HEK293 (cell line): ENCODE measurements around the gene PTPN9.

ENCODE experiments used
- CTCF ChIA-PET: fragments of 350-600 bp; formaldehyde crosslinking; extraction: SDS; loops from one replicate; lab custom pipeline; 2021; ENCODE audit warnings: antibody characterized with exemption; lab: Yijun Ruan, JAX
- POLR2A ChIA-PET: fragments of 300-600 bp; formaldehyde crosslinking; extraction: SDS; loops from one replicate; lab custom pipeline; 2020; ENCODE audit warnings: antibody characterized with exemption, inconsistent platforms; lab: Yijun Ruan, JAX
- H3K27ac ChIP-seq: fragments of 200-500 bp; sonication (Bioruptor generic); 2 replicates; pipeline ENCODE4 v1.5.1; 2014; ENCODE audit warnings: low read depth, low read length, control low read depth, inconsistent platforms; ENCODE audit errors: extremely low read depth
- H3K36me3 ChIP-seq, 2 experiments: fragments of 200-500 bp in 1 of 2; sonication (Bioruptor generic) in 1 of 2; 1 replicate in 1 of 2; 2 replicates in 1 of 2; pipeline ENCODE4 v1.5.1; 2014 to 2017; ENCODE audit warnings: inconsistent platforms in 2 of 2, low read length in 2 of 2; ENCODE audit not compliant: control insufficient read depth in 2 of 2, insufficient read depth in 1 of 2
- H3K4me1 ChIP-seq: fragments of 200-500 bp; sonication (Bioruptor generic); 2 replicates; pipeline ENCODE4 v1.5.1; 2014; ENCODE audit warnings: mild to moderate bottlenecking, low read length, inconsistent platforms; ENCODE audit not compliant: control insufficient read depth, insufficient read depth
- H3K4me3 ChIP-seq: 2 replicates; pipeline ENCODE4 v1.5.1; 2011; ENCODE audit warnings: low read depth, mild to moderate bottlenecking, control low read depth, low read length, moderate library complexity
- H3K9me3 ChIP-seq: fragments of 200-500 bp; sonication (Bioruptor generic); 2 replicates; pipeline ENCODE4 v1.5.1; 2014; ENCODE audit warnings: low read depth, low read length, inconsistent platforms; ENCODE audit not compliant: control insufficient read depth, insufficient read depth
- EGR2 ChIP-seq: fragments of 450-650 bp; formaldehyde crosslinking; IDR thresholded peaks from 2 replicates; pipeline ENCODE4 v1.5.1; 2016; ENCODE audit warnings: low read depth, missing biosample characterization, missing genetic modification characterization
- KLF7 ChIP-seq: fragments of 450-650 bp; formaldehyde crosslinking; IDR thresholded peaks from 2 replicates; pipeline ENCODE4 v1.5.1; 2016; ENCODE audit warnings: missing biosample characterization, missing genetic modification characterization, borderline replicate concordance
- KLF8 ChIP-seq: fragments of 450-650 bp; formaldehyde crosslinking; IDR thresholded peaks from 2 replicates; pipeline ENCODE4 v1.5.1; 2016; ENCODE audit warnings: missing biosample characterization, missing genetic modification characterization
- MYNN ChIP-seq: fragments of 450-650 bp; formaldehyde crosslinking; IDR thresholded peaks from 2 replicates; pipeline ENCODE4 v1.5.1; 2016; ENCODE audit warnings: missing biosample characterization, missing genetic modification characterization, borderline replicate concordance
- RBAK ChIP-seq: fragments of 450-650 bp; formaldehyde crosslinking; IDR thresholded peaks from 2 replicates; pipeline ENCODE4 v1.5.1; 2016; ENCODE audit warnings: missing biosample characterization, missing genetic modification characterization
- YY1 ChIP-seq: fragments of 450-650 bp; formaldehyde crosslinking; IDR thresholded peaks from 2 replicates; pipeline ENCODE4 v1.5.1; 2018; ENCODE audit warnings: missing biosample characterization, missing genetic modification characterization
- ZNF146 ChIP-seq: fragments of 450-650 bp; formaldehyde crosslinking; IDR thresholded peaks from 2 replicates; pipeline ENCODE4 v1.5.1; 2016; ENCODE audit warnings: missing biosample characterization, missing genetic modification characterization
- ZNF16 ChIP-seq: fragments of 450-650 bp; formaldehyde crosslinking; IDR thresholded peaks from 2 replicates; pipeline ENCODE4 v1.5.1; 2016; ENCODE audit warnings: low read depth, missing biosample characterization, missing genetic modification characterization
- ZNF23 ChIP-seq: fragments of 450-650 bp; formaldehyde crosslinking; IDR thresholded peaks from 2 replicates; pipeline ENCODE4 v1.5.1; 2016; ENCODE audit warnings: missing biosample characterization, missing genetic modification characterization, borderline replicate concordance
- ZNF239 ChIP-seq: fragments of 450-650 bp; formaldehyde crosslinking; IDR thresholded peaks from 2 replicates; pipeline ENCODE4 v1.5.1; 2016; ENCODE audit warnings: missing biosample characterization, missing genetic modification characterization
- ZNF24 ChIP-seq: fragments of 450-650 bp; formaldehyde crosslinking; IDR thresholded peaks from 2 replicates; pipeline ENCODE4 v1.5.1; 2016; ENCODE audit warnings: missing biosample characterization, missing genetic modification characterization
- ZNF248 ChIP-seq: fragments of 450-650 bp; formaldehyde crosslinking; IDR thresholded peaks from 2 replicates; pipeline ENCODE4 v1.5.1; 2017; ENCODE audit warnings: missing biosample characterization, missing genetic modification characterization
- ZNF426 ChIP-seq: fragments of 450-650 bp; formaldehyde crosslinking; IDR thresholded peaks from 2 replicates; pipeline ENCODE4 v1.5.1; 2017; ENCODE audit warnings: missing biosample characterization, missing genetic modification characterization, mild to moderate bottlenecking, inconsistent platforms, moderate library complexity
- ZNF501 ChIP-seq: fragments of 450-650 bp; formaldehyde crosslinking; IDR thresholded peaks from 2 replicates; pipeline ENCODE4 v1.5.1; 2016; ENCODE audit warnings: missing biosample characterization, missing genetic modification characterization
- ZNF658 ChIP-seq: fragments of 450-650 bp; formaldehyde crosslinking; IDR thresholded peaks from 2 replicates; pipeline ENCODE4; 2016; ENCODE audit warnings: missing biosample characterization, missing genetic modification characterization
- ZNF785 ChIP-seq: fragments of 450-650 bp; formaldehyde crosslinking; IDR thresholded peaks from 2 replicates; pipeline ENCODE4 v1.5.1; 2016; ENCODE audit warnings: missing biosample characterization, missing genetic modification characterization
- TF ChIP-seq, protein P1 (sequence below): IDR thresholded peaks from 2 replicates; pipeline ENCODE4 v1.6.1; 2011; ENCODE audit warnings: mild to moderate bottlenecking, low read depth, low read length, borderline replicate concordance
- TF ChIP-seq, protein P2 (sequence below): fragments of 450-650 bp; formaldehyde crosslinking; IDR thresholded peaks from 2 replicates; pipeline ENCODE4 v1.5.1; 2016; ENCODE audit warnings: missing biosample characterization, missing genetic modification characterization
- TF ChIP-seq, protein P3 (sequence below): fragments of 450-650 bp; formaldehyde crosslinking; conservative IDR thresholded peaks from 2 replicates; pipeline ENCODE4 v1.5.1; 2016; ENCODE audit warnings: low read depth, missing biosample characterization, missing genetic modification characterization
- TF ChIP-seq, protein P4 (sequence below): fragments of 450-650 bp; formaldehyde crosslinking; IDR thresholded peaks from 2 replicates; pipeline ENCODE4 v1.5.1; 2017; ENCODE audit warnings: missing biosample characterization, missing genetic modification characterization
- TF ChIP-seq, protein P5 (sequence below): fragments of 450-650 bp; formaldehyde crosslinking; IDR thresholded peaks from 2 replicates; pipeline ENCODE4 v1.5.1; 2017; ENCODE audit warnings: missing biosample characterization, missing genetic modification characterization

PTPN9 gene

DNA sequence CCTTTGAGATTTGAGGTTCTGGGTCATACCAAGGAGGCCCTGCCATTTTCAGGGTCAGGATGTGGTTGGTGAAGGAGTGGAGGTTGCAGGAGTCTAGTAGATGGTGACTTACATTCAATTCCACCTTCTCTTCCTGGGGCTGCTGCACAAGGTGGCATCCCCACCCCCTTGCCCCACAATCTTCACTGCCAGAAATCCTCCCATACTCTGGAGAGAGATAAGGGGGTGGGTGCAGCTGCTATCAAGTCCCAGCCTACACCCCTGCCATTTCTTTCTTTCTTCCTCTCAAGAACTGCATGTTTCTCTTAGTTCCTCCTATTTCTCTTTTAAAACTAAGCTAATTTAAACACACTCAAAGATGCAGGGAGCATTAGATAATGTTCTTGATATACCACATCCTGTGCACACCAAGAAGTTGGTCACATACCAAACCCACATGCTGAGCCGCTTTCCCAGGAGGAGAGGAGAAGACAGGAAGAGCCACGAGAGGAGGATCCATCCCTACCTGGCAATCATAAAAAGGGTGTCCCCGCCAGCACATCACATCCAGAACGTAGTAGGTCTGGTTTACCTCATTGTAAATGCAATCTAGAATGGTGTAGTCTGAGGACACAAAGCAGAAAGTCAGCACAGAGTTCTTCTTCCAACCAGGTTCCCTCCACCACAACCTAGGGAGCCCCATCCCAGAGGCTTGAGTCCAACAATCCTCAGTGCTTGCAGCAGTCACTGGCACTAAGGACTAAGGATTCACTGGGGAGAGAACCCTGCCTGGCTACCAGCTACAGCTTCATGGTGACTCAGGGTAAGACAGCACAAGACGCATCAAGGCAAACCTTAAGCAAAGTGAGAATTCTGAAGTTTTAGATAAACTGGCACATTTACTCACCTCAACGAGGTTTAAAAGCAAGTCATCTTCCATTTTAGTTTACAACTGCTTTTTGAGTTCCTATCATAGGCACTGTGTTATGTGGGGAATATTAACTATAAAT, 27.9 kb upstream of the PTPN9 start (continued):
- TF ChIP-seq KLF8 (tag by site-specific recombination) (no peak), KLF7 (tag by site-specific recombination) (no peak), ZNF239 (no peak), ZNF785 (no peak), ZNF23 (no peak), EGR2 (tag by site-specific recombination) (no peak), YY1 (no peak)
- TF ChIP-seq, protein P1, sequence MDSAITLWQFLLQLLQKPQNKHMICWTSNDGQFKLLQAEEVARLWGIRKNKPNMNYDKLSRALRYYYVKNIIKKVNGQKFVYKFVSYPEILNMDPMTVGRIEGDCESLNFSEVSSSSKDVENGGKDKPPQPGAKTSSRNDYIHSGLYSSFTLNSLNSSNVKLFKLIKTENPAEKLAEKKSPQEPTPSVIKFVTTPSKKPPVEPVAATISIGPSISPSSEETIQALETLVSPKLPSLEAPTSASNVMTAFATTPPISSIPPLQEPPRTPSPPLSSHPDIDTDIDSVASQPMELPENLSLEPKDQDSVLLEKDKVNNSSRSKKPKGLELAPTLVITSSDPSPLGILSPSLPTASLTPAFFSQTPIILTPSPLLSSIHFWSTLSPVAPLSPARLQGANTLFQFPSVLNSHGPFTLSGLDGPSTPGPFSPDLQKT = no peak
- TF ChIP-seq, protein P2, sequence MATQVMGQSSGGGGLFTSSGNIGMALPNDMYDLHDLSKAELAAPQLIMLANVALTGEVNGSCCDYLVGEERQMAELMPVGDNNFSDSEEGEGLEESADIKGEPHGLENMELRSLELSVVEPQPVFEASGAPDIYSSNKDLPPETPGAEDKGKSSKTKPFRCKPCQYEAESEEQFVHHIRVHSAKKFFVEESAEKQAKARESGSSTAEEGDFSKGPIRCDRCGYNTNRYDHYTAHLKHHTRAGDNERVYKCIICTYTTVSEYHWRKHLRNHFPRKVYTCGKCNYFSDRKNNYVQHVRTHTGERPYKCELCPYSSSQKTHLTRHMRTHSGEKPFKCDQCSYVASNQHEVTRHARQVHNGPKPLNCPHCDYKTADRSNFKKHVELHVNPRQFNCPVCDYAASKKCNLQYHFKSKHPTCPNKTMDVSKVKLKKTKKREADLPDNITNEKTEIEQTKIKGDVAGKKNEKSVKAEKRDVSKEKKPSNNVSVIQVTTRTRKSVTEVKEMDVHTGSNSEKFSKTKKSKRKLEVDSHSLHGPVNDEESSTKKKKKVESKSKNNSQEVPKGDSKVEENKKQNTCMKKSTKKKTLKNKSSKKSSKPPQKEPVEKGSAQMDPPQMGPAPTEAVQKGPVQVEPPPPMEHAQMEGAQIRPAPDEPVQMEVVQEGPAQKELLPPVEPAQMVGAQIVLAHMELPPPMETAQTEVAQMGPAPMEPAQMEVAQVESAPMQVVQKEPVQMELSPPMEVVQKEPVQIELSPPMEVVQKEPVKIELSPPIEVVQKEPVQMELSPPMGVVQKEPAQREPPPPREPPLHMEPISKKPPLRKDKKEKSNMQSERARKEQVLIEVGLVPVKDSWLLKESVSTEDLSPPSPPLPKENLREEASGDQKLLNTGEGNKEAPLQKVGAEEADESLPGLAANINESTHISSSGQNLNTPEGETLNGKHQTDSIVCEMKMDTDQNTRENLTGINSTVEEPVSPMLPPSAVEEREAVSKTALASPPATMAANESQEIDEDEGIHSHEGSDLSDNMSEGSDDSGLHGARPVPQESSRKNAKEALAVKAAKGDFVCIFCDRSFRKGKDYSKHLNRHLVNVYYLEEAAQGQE (tag by site-specific recombination) = no peak

DNA sequence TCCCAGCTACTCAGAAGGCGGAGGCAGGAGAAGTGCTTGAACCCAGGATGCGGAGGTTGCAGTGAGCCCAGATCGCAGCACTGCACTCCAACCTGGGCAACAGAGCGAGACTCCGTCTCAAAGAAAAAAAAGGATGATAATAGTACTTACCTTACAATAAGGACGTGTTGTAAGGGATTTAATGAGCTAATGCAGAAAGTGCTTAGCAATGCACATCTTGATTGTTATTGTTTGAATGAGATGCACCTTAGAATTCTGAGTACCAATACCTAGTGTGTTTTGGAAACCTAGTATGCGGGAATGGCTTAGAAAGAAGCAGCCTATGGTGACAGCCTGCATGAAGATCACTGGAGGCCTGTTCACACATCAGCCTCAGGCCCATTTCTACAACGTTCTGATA, 26.9 kb upstream of the PTPN9 start:
- CTCF ChIA-PET = no interaction called here

More for the DNA sequence above, 26.9 kb upstream of the PTPN9 start:
- Histone ChIP-seq H3K4me3 (no peak overlapping the region), H3K9me3 (no peaks in the 10 kb centered on the region), H3K36me3 (peaks cover 53 to 68% of the 10 kb centered on the region in 2 experiments), H3K4me1 (no peaks in the 10 kb centered on the region), H3K27ac (no peak overlapping the region)
- TF ChIP-seq ZNF426 = no peak
- TF ChIP-seq, protein P3, sequence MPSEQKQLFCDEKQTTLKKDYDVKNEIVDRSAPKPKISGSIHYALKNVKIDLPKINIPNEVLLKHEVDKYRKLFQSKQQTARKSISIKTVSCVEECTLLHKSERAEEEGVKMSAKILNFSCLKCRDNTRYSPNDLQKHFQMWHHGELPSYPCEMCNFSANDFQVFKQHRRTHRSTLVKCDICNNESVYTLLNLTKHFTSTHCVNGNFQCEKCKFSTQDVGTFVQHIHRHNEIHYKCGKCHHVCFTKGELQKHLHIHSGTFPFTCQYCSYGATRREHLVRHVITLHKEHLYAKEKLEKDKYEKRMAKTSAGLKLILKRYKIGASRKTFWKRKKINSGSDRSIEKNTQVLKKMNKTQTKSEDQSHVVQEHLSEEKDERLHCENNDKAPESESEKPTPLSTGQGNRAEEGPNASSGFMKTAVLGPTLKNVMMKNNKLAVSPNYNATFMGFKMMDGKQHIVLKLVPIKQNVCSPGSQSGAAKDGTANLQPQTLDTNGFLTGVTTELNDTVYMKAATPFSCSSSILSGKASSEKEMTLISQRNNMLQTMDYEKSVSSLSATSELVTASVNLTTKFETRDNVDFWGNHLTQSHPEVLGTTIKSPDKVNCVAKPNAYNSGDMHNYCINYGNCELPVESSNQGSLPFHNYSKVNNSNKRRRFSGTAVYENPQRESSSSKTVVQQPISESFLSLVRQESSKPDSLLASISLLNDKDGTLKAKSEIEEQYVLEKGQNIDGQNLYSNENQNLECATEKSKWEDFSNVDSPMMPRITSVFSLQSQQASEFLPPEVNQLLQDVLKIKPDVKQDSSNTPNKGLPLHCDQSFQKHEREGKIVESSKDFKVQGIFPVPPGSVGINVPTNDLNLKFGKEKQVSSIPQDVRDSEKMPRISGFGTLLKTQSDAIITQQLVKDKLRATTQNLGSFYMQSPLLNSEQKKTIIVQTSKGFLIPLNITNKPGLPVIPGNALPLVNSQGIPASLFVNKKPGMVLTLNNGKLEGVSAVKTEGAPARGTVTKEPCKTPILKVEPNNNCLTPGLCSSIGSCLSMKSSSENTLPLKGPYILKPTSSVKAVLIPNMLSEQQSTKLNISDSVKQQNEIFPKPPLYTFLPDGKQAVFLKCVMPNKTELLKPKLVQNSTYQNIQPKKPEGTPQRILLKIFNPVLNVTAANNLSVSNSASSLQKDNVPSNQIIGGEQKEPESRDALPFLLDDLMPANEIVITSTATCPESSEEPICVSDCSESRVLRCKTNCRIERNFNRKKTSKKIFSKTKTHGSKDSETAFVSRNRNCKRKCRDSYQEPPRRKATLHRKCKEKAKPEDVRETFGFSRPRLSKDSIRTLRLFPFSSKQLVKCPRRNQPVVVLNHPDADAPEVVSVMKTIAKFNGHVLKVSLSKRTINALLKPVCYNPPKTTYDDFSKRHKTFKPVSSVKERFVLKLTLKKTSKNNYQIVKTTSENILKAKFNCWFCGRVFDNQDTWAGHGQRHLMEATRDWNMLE (tag by site-specific recombination) = no peak
- TF ChIP-seq RBAK (tag by site-specific recombination) = no peak
- TF ChIP-seq ZNF501 (tag by site-specific recombination) = no peak
- no peak for TF ChIP-seq ZNF24 (tag by site-specific recombination)
- TF ChIP-seq, protein P4, sequence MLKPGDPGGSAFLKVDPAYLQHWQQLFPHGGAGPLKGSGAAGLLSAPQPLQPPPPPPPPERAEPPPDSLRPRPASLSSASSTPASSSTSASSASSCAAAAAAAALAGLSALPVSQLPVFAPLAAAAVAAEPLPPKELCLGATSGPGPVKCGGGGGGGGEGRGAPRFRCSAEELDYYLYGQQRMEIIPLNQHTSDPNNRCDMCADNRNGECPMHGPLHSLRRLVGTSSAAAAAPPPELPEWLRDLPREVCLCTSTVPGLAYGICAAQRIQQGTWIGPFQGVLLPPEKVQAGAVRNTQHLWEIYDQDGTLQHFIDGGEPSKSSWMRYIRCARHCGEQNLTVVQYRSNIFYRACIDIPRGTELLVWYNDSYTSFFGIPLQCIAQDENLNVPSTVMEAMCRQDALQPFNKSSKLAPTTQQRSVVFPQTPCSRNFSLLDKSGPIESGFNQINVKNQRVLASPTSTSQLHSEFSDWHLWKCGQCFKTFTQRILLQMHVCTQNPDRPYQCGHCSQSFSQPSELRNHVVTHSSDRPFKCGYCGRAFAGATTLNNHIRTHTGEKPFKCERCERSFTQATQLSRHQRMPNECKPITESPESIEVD (tag by site-specific recombination) = no peak
- TF ChIP-seq ZNF146 = no peak
- TF ChIP-seq, protein P5, sequence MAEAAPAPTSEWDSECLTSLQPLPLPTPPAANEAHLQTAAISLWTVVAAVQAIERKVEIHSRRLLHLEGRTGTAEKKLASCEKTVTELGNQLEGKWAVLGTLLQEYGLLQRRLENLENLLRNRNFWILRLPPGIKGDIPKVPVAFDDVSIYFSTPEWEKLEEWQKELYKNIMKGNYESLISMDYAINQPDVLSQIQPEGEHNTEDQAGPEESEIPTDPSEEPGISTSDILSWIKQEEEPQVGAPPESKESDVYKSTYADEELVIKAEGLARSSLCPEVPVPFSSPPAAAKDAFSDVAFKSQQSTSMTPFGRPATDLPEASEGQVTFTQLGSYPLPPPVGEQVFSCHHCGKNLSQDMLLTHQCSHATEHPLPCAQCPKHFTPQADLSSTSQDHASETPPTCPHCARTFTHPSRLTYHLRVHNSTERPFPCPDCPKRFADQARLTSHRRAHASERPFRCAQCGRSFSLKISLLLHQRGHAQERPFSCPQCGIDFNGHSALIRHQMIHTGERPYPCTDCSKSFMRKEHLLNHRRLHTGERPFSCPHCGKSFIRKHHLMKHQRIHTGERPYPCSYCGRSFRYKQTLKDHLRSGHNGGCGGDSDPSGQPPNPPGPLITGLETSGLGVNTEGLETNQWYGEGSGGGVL (tag by site-specific recombination) = no peak
- no peak for TF ChIP-seq ZNF16 (tag by site-specific recombination)
- no peak for TF ChIP-seq ZNF248 (tag by site-specific recombination)
- TF ChIP-seq ZNF658 (tag by site-specific recombination) = no peak
- no peak for TF ChIP-seq MYNN
- POLR2A ChIA-PET = no interaction called here
